WI38 (cell line): ENCODE measurements around the gene EFR3B.

Source experiments
- H3K4me3 ChIP-seq: 2 replicates; pipeline ENCODE4 v1.5.1; 2011; ENCODE audit warnings: low read depth, mild to moderate bottlenecking, control low read depth, low read length
- TF ChIP-seq, protein P1 (sequence below): IDR thresholded peaks from 2 replicates; pipeline ENCODE4 v1.5.1; 2012; ENCODE audit warnings: low read depth, mild to moderate bottlenecking, control low read depth, low read length

EFR3B gene

GRCh38 chr2:25109822-25110221, 67.9 kb downstream of the EFR3B start:
- H3K4me3 ChIP-seq, result no peak overlapping the region
- TF ChIP-seq, protein P1, sequence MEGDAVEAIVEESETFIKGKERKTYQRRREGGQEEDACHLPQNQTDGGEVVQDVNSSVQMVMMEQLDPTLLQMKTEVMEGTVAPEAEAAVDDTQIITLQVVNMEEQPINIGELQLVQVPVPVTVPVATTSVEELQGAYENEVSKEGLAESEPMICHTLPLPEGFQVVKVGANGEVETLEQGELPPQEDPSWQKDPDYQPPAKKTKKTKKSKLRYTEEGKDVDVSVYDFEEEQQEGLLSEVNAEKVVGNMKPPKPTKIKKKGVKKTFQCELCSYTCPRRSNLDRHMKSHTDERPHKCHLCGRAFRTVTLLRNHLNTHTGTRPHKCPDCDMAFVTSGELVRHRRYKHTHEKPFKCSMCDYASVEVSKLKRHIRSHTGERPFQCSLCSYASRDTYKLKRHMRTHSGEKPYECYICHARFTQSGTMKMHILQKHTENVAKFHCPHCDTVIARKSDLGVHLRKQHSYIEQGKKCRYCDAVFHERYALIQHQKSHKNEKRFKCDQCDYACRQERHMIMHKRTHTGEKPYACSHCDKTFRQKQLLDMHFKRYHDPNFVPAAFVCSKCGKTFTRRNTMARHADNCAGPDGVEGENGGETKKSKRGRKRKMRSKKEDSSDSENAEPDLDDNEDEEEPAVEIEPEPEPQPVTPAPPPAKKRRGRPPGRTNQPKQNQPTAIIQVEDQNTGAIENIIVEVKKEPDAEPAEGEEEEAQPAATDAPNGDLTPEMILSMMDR, result no peak

- TF ChIP-seq, protein P1, result no peak
- H3K4me3 ChIP-seq, result no peak overlapping the region
Measured at GRCh38 chr2:25112113-25112512, 70.2 kb downstream of the EFR3B start.

GRCh38 chr2:25115249-25115883, 73.5 kb downstream of the EFR3B start:
- TF ChIP-seq, protein P1, result no peak
- no peak overlapping the region for H3K4me3 ChIP-seq

DNA sequence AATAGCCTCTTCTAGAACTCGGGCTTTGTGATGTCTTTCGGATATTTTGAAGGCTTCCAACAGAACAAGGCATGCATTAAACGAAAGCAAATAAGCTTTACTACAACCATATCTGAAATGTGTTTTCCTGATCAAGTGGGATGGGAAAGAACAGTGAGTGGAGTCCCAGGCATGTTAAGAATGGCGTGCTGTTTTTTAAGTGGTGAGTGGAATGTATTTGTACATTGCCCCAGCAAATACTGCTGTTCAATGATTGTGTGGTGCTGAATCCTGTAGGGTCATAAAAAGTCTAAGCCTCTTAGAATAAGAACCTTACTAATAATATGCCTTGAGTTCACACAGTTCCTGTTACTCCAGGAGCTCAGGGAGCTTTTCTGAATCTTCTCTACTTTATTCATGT, 74.0 kb downstream of the EFR3B start:
- no peak overlapping the region for H3K4me3 ChIP-seq
- TF ChIP-seq, protein P1, result no peak

DNA sequence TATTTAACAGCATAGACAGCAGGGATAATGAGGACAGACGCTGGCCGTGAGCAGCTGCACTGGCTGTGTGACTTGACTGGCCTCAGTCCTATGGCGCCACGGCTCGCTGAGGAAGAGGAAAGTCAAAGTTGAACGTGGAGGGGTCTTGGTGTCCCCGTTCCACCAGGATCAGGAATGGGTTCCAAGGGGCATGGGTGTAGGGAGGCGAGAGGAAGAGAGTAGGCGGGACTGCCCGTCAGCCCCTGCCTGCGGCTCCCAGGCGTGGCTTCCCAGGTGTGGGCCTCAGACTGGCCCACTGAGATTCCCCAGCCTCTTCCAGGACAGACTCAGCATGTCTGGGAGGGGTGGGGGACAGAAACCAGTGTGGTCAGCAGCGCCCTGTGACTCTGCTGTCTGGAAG, 75.1 kb downstream of the EFR3B start:
- H3K4me3 ChIP-seq, result no peak overlapping the region
- TF ChIP-seq, protein P1, result no peak

- no peak overlapping the region for H3K4me3 ChIP-seq
- TF ChIP-seq, protein P1, result no peak
Measured at GRCh38 chr2:25119263-25119662, 77.4 kb downstream of the EFR3B start.

- TF ChIP-seq, protein P1, result no peak
- H3K4me3 ChIP-seq, result no peak overlapping the region
Measured at GRCh38 chr2:25122367-25122766, 80.5 kb downstream of the EFR3B start.
